K562 (cell line): ENCODE results near the gene FAM9B.

ENCODE experiments used
- CEBPB ChIP-seq: fragments of 450-650 bp; IDR thresholded peaks from 2 replicates; pipeline ENCODE4 v1.6.1; 2016; ENCODE audit warnings: missing genetic modification characterization, missing compliant biosample characterization
- CREB1 ChIP-seq, 2 experiments: sonication (generic) in 1 of 2; formaldehyde crosslinking in 1 of 2; IDR thresholded peaks; 2 replicates each; pipeline versions ENCODE4 v1.6.1 to v1.8.0; 2012 to 2022; ENCODE audit warnings: inconsistent platforms in 1 of 2, mild to moderate bottlenecking in 1 of 2, missing genetic modification reagents in 1 of 2, moderate library complexity in 1 of 2
- EP300 ChIP-seq: IDR thresholded peaks from 2 replicates; pipeline ENCODE4 v1.6.1; 2012; ENCODE audit warnings: low read length, improper control_type of control experiment
- HNRNPK ChIP-seq: fragments of 200-400 bp; formaldehyde crosslinking; IDR thresholded peaks from one replicate; pipeline ENCODE4 v1.6.1; 2018; ENCODE audit warnings: mild to moderate bottlenecking, low read depth, low read length; ENCODE audit not compliant: poor library complexity, severe bottlenecking
- NCOA2 ChIP-seq, 2 experiments: fragments of 450-650 bp; IDR thresholded peaks; 2 replicates each; pipeline ENCODE4 v1.6.1; 2018; ENCODE audit warnings: mild to moderate bottlenecking in 2 of 2, moderate library complexity in 1 of 2; ENCODE audit not compliant: partially characterized antibody in 2 of 2
- RERE ChIP-seq: sonication (generic); formaldehyde crosslinking; IDR thresholded peaks from 2 replicates; pipeline ENCODE4 v1.8.0; 2023; ENCODE audit warnings: missing genetic modification reagents, mild to moderate bottlenecking, borderline replicate concordance
- SREBF2 ChIP-seq: sonication (generic); formaldehyde crosslinking; IDR thresholded peaks from 2 replicates; pipeline ENCODE4 v1.4.0; 2020; ENCODE audit warnings: mild to moderate bottlenecking, missing genetic modification reagents
- STAT6 ChIP-seq: sonication (generic); formaldehyde crosslinking; IDR thresholded peaks from 2 replicates; pipeline ENCODE4 v1.8.1; 2023; ENCODE audit warnings: mild to moderate bottlenecking, missing genetic modification reagents

GRCh38 chrX:9003041-9003440 lies 30.9 kb downstream of the FAM9B start:
- no peak for TF ChIP-seq EP300
- TF ChIP-seq NCOA2 (IDR thresholded peaks at IDR 0.05; ENCODE audit: partially characterized antibody in 2 of 2): no peak
- TF ChIP-seq SREBF2 (CRISPR knock-in tag): no peak
- no peak for TF ChIP-seq CREB1 (IDR thresholded peaks at IDR 0.05)
- no peak for TF ChIP-seq CREB1 (CRISPR knock-in tag; IDR thresholded peaks at IDR 0.05)
- no peak for TF ChIP-seq HNRNPK
- TF ChIP-seq CEBPB (tag): no peak
- no peak for TF ChIP-seq RERE (CRISPR knock-in tag)
- TF ChIP-seq STAT6 (CRISPR knock-in tag): no peak
